WTC11 (cell line): ENCODE results near the gene C16orf74.

ENCODE experiments used
- ATF2 ChIP-seq: sonication (generic); formaldehyde crosslinking; IDR thresholded peaks from 2 replicates; pipeline ENCODE4 v1.8.1; 2022; ENCODE audit warnings: low read depth, missing genetic modification reagents, borderline replicate concordance
- CTCF ChIP-seq: fragments of 200-600 bp; IDR thresholded peaks from 2 replicates; pipeline ENCODE4 v1.8.0; 2022; ENCODE audit warnings: antibody characterized with exemption
- FOXK1 ChIP-seq: sonication (generic); formaldehyde crosslinking; IDR thresholded peaks from 2 replicates; pipeline ENCODE4 v1.8.0; 2022; ENCODE audit warnings: mild to moderate bottlenecking, moderate library complexity, missing genetic modification reagents
- MAX ChIP-seq: sonication (generic); formaldehyde crosslinking; IDR thresholded peaks from 2 replicates; pipeline ENCODE4 v1.8.0; 2022; ENCODE audit warnings: mild to moderate bottlenecking, missing genetic modification reagents
- ZNF317 ChIP-seq: sonication (generic); formaldehyde crosslinking; IDR thresholded peaks from 2 replicates; pipeline ENCODE4 v1.8.1; 2023; ENCODE audit warnings: low read depth, mild to moderate bottlenecking, moderate library complexity, missing genetic modification reagents, borderline replicate concordance
- ZSCAN18 ChIP-seq: fragments of 250-450 bp; sonication (Bioruptor Pico); IDR thresholded peaks from 2 replicates; pipeline ENCODE4 v2.1.2; 2022; ENCODE audit warnings: mild to moderate bottlenecking, moderate library complexity
- TF ChIP-seq, protein P1 (sequence below): sonication (generic); formaldehyde crosslinking; IDR thresholded peaks from 2 replicates; pipeline ENCODE4 v1.8.1; 2023; ENCODE audit warnings: mild to moderate bottlenecking, missing genetic modification reagents

- TF ChIP-seq MAX (CRISPR knock-in tag) = no peak
- no peak for TF ChIP-seq CTCF
- TF ChIP-seq, protein P1, sequence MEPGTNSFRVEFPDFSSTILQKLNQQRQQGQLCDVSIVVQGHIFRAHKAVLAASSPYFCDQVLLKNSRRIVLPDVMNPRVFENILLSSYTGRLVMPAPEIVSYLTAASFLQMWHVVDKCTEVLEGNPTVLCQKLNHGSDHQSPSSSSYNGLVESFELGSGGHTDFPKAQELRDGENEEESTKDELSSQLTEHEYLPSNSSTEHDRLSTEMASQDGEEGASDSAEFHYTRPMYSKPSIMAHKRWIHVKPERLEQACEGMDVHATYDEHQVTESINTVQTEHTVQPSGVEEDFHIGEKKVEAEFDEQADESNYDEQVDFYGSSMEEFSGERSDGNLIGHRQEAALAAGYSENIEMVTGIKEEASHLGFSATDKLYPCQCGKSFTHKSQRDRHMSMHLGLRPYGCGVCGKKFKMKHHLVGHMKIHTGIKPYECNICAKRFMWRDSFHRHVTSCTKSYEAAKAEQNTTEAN (CRISPR knock-in tag) = no peak
- no peak for TF ChIP-seq ZNF317 (CRISPR knock-in tag)
- TF ChIP-seq ZSCAN18 = no peak
- TF ChIP-seq FOXK1 (CRISPR knock-in tag) = no peak
- no peak for TF ChIP-seq ATF2 (CRISPR knock-in tag)
Observed at GRCh38 chr16:85733839-85734170, 17.1 kb downstream of the C16orf74 start.
